Activated CD4-positive, alpha-beta T cell treated with anti-CD3 and anti-CD28 coated beads, Interleukin-2, amount 50 U/mL, for 16 hours (primary cell): Measurements from ENCODE around the gene GBE1.
"Not testable (repeated sequence)": the region's sequence is repeated elsewhere in the genome, so short reads cannot be mapped to it uniquely, and the experiment has no call there.

Source experiments
- DNase-seq: peaks from one replicate; pipeline ENCODE4 v3.0.0-alpha.2; 2020

Gene GBE1

GRCh38 chr3:81752604-81753003 is 8.8 kb downstream of the GBE1 start:
- DNase-seq, result no peak

- no peak for DNase-seq
These were observed 12.2 kb downstream of the GBE1 start for GRCh38 chr3:81749265-81749664.

DNA sequence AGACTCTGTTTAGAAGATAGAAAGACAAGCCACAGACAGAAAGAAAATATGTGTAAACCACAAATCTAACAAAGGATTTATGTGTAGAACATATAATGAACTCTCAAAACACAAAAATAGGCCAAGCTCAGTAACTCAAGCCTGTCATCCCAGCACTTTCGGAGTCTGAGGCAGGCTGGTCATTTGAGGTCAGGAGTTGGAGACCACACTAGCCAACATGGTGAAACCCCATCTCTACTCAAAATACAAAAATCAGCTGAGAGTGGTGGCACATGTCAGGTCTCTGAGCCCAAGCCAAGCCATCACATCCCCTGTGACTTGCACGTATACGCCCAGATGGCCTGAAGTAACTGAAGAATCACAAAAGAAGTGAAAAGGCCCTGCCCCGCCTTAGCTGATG is 14.2 kb downstream of the GBE1 start:
- DNase-seq, result not testable (repeated sequence)

DNA sequence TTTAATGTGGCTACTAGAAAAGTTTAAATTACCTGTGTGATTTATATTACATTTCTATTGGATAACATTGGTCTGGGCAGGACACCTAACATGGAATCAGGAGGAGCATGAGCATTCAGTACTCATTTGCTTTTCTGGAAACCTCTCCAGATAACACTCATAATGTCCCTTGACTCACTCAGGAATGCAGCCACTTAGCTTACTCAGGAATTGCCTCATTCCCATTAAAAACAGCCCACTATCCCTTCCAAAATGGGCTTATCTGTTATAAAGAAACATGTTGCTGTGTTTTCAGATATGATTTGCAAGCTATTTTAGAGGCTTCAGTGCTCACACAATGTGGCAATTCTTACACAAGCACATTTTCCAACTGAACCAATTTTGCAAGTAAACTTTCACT is 17.1 kb downstream of the GBE1 start:
- DNase-seq, result no peak

GRCh38 chr3:81743096-81744025 is 18.1 kb downstream of the GBE1 start:
- DNase-seq, result no peak

DNA sequence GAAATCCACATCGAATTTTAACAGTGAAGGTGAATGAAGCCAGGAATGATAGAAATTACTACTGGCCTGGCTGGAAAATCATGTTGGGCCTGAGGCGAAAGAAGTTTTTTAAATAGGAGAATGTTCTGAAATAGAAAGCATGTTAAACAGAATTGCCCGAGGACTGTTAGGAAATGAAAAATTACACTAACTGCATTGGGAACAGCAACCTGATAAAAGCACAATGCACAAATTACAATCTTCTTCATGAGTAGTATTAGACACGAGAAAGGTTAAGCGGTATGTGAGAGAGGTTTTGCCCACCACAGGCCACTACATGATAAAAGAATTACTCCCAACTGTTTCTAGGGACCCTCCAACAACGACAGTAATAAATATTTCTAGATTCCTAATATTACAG is 18.9 kb downstream of the GBE1 start:
- no peak for DNase-seq

- no peak for DNase-seq
These were observed 20.2 kb downstream of the GBE1 start for GRCh38 chr3:81741216-81741615.

GRCh38 chr3:81740731-81741130 is 20.7 kb downstream of the GBE1 start:
- no peak for DNase-seq

GRCh38 chr3:81735334-81735733 is 26.1 kb downstream of the GBE1 start:
- DNase-seq, result no peak

- DNase-seq, result no peak
These were observed 26.7 kb downstream of the GBE1 start for GRCh38 chr3:81734742-81735141.

GRCh38 chr3:81732642-81733041 is 28.8 kb downstream of the GBE1 start:
- no peak for DNase-seq

DNA sequence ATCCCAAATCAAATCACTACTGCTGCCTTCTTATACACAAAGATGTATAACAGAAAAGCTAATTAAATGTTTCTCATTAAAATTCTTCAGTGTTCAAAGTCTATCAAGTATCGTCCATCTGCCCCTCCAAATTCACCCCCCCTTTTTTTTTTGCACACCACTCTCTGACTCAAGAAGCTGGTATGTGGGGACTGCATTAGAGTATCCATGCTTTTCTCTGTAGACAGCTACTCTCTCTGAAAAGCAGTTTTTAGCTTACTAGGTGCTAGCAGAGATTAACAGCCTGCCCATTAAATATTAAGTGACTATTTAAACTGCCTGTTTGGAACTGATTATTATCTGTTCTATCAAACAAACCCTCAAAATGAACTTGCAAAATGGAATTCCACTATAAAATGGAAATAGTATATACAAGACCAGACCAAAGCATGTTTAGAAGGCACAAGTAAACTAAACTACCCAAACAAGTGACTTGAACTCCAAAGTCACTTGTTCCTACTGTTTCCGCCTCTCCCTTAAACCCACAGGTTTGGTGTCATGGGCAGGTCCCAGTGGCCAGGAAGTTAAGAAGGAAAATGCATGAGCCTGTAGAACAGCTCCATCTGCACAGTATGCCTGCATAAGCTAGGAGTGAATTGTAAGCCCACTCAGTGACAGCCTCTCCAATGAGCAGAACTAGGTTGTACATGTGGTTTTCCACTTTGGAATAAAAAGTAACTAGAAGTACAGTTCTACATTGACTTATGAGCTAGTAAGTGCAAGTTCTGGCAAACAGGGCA is 32.5 kb downstream of the GBE1 start:
- no peak for DNase-seq

GRCh38 chr3:81726735-81727134 is 34.7 kb downstream of the GBE1 start:
- no peak for DNase-seq

DNA sequence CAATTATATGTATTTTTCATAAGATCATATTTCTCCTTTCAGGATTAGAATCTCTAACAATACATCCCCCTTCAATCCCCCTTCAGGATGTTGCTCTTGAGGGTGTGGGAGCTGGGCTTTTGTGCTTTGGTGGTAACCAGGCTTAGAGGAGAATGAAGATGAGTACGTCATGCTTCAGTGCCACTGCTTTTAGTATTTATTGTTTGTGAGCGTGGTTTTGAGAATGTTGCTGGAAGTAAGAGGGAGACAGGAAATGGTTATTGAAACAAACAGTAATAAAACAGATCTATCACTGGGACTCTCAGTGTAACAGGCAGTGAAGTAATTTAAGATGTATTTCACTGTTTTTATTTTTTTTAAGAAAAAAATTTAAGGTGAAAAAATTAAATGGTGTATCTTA is 35.3 kb downstream of the GBE1 start:
- no peak for DNase-seq

DNA sequence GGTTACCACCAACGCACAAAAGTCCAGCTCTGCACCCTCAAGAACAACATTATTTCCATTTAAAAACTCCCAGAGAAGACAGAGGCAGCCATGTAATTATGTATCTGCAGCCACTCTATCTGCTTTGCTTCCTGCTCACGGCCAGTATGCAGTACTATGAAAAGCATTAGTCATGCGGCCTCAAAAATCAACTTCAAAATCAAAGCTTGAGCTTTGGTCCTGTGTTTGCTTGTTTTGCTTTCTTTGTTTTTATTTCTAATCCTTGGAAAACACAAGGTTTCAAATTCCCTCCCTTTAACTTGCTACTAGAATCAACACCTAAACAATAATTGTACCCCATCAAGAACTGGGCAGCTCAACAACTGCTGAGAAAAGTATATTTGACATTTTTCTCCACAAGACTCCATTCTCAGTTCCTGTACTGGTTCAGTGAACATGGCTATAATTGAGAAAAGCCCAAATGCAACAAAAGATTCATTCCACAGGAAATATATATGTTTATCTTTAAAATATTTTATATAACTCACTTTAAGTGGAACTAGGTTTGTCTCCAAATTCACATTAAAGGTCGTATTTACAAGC is 37.6 kb downstream of the GBE1 start:
- DNase-seq, result no peak

DNA sequence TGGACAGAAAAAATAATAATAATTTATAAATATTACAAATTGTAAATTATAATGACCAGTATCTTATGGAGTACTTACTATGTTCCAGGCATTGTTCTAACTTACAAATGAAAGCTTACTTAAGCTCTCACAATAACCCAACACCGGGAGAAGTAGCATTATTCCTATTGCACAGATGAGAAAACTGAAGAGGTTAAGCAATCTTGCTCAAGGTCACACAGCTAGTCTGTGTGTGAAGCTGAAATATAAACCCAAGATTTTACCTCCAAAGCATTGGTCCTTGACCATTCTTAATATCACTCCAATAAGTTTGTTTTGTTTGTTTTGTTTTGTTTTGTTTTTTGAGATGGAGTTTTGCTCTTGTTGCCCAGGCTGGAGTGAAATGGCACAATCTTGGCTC is 43.1 kb downstream of the GBE1 start:
- DNase-seq, result no peak

- DNase-seq, result no peak
These were observed 44.5 kb downstream of the GBE1 start for GRCh38 chr3:81716870-81717509.

GRCh38 chr3:81713031-81713430 is 48.4 kb downstream of the GBE1 start:
- no peak for DNase-seq

GRCh38 chr3:81709606-81710005 is 51.8 kb downstream of the GBE1 start:
- no peak for DNase-seq

DNA sequence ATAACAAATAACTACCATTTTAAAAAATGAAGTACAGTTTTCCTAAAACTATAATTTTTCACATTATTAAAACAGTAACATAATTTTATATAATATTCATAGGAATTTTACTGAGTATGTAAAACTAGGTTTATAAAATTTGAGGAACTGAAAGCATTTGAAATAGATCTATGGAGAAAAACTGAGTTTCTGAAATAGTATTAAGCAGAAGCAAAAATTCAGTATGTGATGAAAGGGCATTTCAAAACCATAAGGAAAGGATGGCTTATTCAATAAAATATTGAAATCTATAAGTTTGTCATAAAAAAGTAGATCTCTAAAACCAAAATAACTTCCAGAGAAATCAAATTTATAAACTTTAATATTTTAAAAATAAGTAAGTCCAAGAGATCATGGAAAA is 53.4 kb downstream of the GBE1 start:
- no peak for DNase-seq

DNA sequence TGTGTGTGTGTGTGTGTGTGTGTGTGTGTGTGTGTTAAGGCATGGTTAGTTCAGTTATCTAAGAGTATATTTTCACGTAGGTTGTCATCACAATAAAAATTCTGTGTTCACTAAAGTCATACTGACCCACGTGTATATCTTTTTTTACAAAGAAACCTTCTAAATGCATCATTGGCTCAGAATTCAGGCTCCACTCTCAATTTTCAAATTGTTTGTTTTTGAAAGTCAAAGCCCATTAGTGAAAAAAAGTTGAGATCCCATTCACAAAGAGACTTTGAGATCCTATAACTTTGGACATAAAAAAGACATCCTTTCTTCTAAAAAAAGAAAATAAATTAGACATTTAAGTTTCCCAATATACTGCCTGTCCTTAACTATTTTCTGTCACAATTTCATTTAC is 59.3 kb downstream of the GBE1 start:
- DNase-seq, result no peak

GRCh38 chr3:81699536-81700320 is 61.7 kb downstream of the GBE1 start:
- no peak for DNase-seq
